C4-2B (cell line): ENCODE data around the gene RUFY4.
"Not testable (repeated sequence)": the region's sequence is repeated elsewhere in the genome, so short reads cannot be mapped to it uniquely, and the experiment has no call there.

Experiments used
- H3K27ac ChIP-seq: fragments of 450-650 bp; 2 replicates; pipeline ENCODE4 v1.5.1; 2017
- CTCF ChIP-seq: fragments of 450-650 bp; conservative IDR thresholded peaks from 2 replicates; pipeline ENCODE4 v1.5.1; 2017; ENCODE audit warnings: mild to moderate bottlenecking
- ZFX ChIP-seq: fragments of 450-650 bp; IDR thresholded peaks from 2 replicates; pipeline ENCODE4 v1.6.1; 2017

Gene RUFY4

GRCh38 chr2:218039171-218039570 is 29.9 kb upstream of the RUFY4 start:
- H3K27ac ChIP-seq = no peak overlapping the region
- TF ChIP-seq CTCF (no peak), ZFX (no peak)

- TF ChIP-seq ZFX = no peak
- TF ChIP-seq CTCF = no peak
- H3K27ac ChIP-seq = no peak overlapping the region
Measured at GRCh38 chr2:218040883-218041282, 28.2 kb upstream of the RUFY4 start.

DNA sequence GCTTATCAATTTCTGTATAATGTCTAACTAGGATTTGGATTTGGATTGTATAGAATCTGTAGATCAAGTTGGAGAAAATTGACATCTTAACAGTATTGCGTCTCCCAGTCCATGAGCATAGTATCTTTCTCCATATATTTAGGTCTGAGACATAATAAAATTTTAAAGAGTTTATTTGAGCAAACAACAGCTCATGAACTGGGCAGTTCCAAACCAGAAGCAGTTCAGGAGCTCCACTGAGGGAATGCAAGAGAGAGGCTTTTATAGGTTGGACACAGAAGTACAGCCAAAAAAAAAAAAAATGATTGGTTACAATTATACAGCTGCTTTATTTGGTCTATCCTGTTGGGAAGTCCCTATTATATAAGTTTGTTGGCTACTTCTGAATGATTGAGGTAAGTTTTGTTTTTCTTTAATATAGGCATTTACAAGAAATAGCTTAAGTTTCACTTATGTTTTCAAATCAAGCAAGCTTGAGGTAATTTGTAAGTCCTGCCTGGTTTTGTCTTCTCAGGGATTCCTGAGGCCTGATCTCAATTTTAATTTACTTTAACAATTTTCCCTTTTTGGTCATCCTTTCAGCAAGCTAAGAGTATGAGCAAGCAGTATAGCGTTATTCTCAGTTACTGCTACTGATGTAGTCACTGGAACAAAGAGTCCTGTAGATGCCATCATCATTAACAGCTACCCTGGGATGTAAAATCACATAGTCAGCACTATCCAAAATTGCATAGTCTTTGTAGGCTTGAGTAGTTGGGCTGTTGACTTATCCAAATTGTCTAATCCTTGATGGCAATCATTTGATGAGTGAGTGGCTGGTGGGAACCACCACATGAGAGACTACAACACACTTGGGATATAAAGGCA is 27.5 kb upstream of the RUFY4 start:
- no peak overlapping the region for H3K27ac ChIP-seq
- TF ChIP-seq ZFX = no peak
- TF ChIP-seq CTCF = no peak

- TF ChIP-seq CTCF = no peak
- TF ChIP-seq ZFX = no peak
- H3K27ac ChIP-seq = no peak overlapping the region
Measured at GRCh38 chr2:218043100-218043499, 26.0 kb upstream of the RUFY4 start.

DNA sequence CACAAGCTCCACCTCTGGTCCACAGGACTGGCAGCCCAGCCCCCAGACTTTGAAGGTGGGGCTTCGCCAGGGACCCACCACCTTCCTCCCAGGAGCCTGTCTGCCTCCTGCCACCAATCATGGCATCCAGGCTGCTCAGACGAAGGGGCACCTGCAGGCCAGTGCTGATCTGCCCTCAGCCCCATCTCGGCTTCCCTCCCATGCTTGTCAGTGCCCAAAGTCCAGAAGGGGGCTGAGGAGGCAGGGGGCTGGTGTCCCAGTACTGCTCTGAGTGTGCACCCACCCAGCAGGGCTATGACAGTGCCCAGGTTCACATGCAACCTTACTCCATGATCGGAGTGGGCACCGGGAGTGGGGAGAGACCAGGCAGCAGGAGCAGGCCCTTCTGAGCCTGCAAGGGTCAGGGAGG is 25.3 kb upstream of the RUFY4 start:
- H3K27ac ChIP-seq = no peak overlapping the region
- no peak for TF ChIP-seq ZFX
- no peak for TF ChIP-seq CTCF

GRCh38 chr2:218044599-218044998 is 24.5 kb upstream of the RUFY4 start:
- H3K27ac ChIP-seq = not testable (repeated sequence)

DNA sequence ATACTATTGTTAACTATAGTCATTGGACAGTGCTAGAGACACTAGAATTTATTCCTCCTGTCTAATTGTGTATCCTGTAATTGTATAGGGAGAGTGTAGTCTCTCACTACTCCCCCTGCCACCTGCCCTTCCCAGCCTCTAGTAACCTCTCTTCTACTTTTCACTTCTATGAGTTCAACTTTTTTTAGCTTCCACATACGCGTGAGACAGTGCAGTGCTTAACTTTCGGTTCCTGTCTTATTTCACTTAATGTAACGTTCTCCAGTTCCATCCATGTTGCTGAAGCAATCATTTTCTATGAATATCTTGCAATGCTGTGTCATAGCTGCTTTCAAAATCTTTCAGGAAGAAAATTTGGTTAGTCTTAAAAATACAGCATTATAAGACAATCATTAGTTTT is 22.8 kb upstream of the RUFY4 start:
- no peak overlapping the region for H3K27ac ChIP-seq
- no peak for TF ChIP-seq ZFX
- no peak for TF ChIP-seq CTCF
